Measurements from ENCODE around the gene POLR1F.
"Not testable (repeated sequence)": the region's sequence is repeated elsewhere in the genome, so short reads cannot be mapped to it uniquely, and the experiment has no call there.

POLR1F gene, protein sequence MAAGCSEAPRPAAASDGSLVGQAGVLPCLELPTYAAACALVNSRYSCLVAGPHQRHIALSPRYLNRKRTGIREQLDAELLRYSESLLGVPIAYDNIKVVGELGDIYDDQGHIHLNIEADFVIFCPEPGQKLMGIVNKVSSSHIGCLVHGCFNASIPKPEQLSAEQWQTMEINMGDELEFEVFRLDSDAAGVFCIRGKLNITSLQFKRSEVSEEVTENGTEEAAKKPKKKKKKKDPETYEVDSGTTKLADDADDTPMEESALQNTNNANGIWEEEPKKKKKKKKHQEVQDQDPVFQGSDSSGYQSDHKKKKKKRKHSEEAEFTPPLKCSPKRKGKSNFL

DNA sequence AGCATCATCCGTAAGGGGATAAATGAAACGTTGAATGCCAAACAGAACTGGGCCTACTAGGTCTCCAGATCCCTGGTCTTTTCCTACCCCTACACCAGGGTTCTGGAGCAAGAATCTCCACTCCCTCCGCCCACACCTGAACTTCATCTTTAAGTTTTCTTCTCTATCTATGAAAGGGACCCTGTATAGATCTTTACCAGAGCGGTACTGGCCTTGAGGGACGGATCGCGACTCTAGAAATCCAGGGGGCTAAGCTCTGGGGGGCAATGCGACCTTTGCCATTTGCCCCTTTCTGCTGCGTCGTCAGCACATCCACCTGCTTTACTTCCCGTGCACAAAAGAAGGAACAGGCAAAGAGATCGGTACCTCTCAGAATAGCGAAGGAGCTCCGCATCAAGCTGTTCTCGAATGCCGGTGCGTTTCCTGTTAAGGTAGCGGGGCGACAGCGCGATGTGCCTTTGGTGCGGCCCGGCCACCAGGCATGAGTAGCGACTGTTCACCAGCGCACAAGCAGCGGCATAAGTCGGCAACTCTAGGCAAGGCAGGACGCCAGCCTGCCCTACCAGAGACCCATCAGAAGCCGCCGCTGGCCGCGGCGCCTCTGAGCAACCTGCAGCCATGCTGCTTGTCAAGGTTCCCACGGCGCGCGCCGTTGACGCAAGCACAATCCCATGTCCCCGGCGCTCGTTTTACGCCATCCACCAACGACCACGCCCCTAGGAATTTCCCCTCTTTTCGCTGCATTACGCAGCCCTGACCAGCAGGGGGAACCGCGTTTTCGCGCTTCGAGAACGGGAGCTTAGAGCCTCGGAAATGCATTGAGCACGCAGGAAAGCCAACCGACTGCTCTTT lies at the start of gene POLR1F:
Gene POLR1F, minus strand, starts transcription at position 641 of the 852 bp plus-strand sequence. Its CDS starts 21 bp downstream, at position 620.
- DNase-seq (ENCODE audit: low spot score), result peak; percentile 95

DNA sequence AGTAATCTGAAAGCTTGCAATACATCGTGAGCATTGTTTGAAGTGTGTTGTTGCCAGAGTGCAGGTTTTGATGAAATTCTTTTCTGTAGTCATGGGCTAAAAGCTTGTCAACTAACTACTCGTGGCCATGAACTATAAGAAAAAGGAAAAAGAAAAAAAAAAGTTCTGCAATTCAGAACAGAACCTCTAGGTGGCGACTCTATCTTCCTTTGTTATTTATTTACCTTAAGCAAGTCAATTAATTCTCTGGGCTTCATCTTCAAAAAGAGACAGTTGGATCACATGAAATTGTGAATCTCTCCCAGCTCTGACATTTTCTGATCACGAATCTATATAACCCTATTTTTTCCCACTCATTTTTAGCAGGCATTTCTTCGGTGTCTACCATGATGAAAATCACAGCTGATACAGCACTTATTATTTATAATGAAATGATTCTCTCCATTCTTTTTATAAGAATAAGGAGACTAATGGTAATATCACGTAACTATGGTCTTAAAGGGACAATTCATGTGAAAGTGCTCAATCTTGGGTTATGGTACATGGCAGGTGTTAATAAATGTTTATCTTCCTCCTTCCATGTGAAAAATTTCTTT lies 45.8 kb upstream of the POLR1F start:
- peak; percentile 76 for DNase-seq (ENCODE audit: low spot score)

DNA sequence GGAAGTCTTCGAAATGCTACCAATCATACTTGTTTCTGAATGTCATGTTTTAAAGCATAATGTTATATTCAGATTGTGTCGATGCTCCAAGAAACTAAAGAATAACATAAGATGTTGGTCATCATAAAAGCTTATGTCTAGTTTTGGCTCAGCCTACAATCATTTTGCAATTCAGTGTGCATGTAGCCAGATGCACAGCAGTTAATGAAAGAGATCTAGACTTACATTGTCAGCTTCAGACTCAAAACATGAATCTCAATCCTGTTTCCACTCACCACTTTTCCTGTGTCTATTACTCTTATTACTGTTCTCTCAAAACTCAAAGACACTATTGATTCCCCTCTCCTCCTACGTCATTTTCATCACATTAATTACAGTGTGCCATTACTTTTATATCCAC lies 43.2 kb upstream of the POLR1F start:
- DNase-seq (ENCODE audit: low spot score), result no peak

DNA sequence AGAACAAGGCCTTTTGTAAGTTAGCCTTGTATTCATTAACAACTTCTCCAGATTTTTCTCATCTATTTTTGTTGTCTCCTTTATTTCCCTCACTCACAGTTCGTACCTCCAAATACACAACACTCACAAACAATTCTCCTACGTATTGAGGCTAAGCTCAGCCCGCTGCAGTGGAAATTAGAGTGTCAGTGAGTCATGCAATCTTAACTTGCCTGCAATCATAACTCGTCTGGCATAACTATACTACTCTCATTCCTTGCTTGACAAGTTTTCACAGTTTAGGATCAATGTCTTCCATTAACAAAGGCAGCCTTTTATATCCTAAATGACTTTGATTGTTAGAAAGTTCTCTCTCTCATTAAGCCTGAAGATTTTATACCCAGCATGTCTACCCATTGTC lies 40.8 kb upstream of the POLR1F start:
- peak; percentile 48 for DNase-seq (ENCODE audit: low spot score)

DNA sequence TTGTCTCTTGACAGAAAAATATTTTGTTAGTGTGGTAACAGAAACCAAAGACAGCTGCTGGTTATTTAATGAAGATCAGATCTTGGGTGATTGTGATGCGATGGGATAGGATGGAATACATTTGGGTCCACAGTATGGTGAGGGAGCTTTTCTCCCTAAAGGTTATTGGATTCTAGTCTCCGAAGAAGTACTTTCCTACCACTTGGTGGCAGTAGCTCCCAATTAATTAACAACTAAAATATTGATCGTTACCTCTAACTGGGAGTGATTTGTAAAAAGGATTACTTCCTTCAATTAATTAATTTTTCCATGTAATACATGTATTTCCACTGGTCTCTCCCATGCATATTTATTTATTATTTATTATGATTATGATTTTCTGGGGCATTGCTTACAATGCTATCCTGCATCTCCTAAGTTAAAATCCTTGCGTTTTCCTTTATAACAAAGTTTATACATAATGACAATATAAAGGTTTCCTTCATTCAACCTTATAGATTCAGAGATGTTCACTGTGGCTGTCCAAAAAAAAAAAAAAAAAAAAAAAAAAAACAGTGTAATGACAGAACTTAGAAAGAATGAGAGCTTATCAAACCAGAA lies 39.0 kb upstream of the POLR1F start:
- peak; percentile 65 for DNase-seq (ENCODE audit: low spot score)

DNA sequence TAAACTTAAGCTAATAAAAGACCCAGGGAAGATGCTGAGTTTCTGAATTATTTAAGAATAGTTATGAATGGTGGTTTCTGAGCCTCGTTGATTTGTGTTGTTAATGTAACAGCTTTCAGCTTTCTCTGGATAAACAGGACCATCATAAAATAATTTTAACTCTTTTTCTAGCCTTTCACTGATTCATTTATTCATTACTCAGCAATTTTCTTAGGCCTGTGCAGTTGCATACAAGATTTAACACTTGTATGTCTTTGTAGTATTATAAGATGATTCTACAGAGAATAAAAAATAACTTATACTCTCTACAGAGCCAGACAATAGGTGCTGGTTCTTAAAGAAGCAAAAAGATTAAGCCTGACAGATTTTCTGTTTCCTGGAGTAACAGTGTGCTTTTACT lies 35.2 kb upstream of the POLR1F start:
- no peak for DNase-seq (ENCODE audit: low spot score)

DNA sequence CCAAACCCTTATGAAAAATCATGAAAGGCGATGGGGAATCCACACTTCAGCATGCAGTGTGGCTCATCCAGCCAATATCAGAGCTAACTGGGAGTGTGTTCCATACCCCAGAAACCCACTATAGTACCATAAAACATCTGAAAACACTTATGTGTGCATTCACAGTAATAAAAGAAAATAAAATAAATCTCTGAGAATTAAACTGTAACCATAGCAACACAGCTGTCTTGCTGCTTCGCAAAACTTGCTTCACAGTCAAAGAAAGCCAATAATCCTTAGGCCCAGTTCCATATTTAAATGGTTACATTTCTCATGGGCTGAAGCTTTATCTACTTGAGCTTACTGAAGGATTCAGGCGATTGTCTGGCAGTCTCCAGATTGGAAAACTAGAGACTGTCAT lies 19.9 kb upstream of the POLR1F start:
- DNase-seq (ENCODE audit: low spot score), result no peak

DNA sequence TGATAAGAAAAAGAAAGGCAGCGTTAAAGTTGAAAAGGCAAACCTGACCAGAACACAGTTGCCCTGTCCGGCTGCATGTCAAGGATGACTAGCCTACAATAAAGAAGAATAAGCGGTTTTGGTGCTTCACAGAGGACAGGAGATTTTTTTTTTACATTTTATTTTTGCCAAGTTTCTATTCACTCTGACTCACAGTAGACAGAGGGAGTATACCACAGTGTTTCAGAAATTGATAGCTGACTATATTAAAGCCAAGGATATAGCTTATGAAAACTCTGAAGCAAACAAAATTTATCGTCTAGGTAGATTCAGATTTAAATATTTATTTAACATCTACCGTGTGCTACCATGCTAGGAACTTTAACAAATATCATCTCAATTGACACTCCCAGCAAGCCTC lies 16.9 kb upstream of the POLR1F start:
- no peak for DNase-seq (ENCODE audit: low spot score)

DNA sequence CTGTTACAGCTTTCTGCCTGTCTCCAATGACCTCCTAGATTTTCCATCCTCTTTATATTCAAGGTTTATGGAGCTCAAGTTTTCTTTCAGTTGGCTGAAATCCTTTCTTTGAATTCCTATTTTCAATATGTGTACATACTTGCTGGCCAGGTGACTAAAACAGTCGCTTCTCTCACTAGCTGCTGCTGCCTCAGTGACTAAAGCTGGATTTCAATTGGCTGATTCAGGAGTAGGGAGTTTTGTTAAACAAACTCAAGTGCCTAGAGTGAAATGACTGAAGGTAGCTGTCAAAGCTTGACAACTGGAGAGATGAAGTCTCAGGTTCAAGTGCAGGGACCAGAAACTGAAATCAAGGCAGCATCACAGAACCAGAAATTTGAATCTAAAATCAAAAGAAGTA lies 6.7 kb upstream of the POLR1F start:
- DNase-seq (ENCODE audit: low spot score), result peak; percentile 16

DNA sequence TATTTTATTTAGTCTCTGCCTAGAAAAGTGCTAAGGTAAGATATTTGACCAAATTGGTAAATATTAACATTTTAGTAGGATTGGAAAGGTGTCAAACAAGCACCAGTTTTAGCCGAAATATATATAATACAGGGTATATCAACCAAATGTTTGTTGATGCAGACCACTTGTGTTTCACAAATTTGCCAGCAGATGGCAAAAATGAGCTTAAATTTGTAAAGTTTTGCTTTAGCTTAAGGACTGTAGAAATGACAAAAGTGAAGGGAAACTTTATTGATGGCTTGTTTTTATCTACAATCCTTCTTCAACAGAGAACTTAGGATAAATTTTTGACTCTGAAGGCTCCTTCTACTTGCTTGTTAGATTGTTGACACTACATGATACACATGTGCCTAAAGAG lies 4.8 kb upstream of the POLR1F start:
- DNase-seq (ENCODE audit: low spot score), result peak; percentile 61

DNA sequence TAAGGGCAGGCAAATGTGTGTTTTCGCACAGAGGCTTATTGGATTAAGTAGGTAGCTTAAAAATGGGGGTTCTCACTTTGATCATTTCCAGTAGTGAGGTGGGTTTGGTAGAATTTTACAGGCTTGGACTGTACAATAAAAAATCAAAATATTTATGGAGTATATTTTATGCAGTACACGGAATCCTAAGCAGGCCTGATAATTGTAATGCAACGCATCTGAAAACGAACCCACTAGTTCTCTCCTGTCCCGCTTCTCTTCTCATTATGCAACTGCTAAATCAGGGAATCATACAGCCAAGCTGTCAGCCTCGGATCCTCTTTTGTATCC lies 377 bp upstream of the POLR1F start:
- no peak for DNase-seq (ENCODE audit: low spot score)

DNA sequence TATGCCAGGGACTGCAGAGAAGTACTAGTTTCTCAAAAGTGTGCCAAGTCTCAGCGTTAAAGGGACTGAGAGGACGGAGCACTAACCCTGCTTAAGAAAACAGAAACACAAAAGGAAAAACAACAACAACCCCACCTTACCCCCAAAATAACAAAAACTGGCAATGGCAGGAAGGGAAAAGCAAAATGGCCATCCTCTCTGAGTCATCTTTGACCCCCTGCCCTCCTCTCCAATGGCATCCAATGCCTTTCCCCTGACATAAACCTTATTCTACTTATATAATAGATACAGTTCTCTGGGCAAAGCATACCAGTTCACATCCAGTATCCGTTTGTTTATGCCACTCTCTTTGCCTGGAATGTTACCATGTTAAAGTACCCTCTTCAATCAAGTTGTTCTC lies 1.6 kb downstream of the POLR1F start:
- DNase-seq (ENCODE audit: low spot score), result peak; percentile 4

DNA sequence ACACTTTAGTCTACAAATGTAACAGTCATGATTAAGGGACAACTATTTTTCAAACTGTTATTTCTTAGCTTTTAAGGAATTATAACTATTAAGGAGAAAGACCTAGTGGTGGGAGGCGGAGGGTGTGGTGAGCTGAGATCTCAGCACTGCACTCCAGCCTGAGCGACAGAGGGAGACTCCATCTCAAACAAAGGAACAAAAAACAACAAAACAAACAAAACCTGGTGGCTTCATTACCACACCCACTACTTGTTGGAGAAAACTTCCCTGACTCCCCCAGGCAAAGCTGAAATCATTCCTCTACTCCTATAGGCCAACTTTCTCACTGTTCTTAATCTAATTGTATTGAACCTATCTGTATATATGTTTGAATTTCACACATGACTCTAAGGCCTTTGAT lies 3.2 kb downstream of the POLR1F start:
- no peak for DNase-seq (ENCODE audit: low spot score)

DNA sequence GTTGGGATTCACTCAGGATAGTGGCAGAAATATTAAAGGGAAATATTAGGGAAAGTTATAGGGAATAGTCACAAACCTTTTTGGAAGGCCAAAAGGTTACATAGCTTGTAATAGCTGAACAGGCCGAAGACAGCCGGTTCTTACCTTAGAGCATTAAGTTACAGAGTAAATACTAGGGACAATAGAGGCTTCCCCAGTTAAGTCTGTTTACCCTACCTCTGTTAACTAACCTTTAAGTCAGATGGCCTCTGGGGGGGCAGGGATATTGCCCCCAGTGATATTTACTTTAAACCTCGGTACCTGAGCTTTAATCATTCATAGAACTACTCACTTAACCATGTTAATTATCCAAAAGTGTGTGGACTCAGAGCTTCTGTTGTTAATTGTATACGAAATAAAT lies 7.4 kb downstream of the POLR1F start:
- DNase-seq (ENCODE audit: low spot score), result no peak

DNA sequence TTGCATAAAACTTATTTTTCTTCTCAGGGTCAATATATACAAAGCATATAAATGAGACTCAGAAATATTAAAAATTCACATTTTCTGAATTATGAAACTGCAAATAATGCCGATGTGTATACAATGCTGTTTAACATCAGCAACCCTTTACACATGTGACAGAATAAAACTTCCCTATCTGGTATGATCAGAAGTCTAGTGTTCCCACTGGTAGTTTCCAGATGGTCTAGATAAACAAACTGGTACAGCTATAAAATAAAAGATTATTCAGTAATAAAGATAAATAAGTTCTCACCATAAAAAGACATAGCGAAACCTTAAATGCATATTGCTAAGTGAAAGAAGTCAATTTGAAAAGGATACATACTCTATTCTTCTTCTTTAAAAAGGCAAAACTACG lies 7.9 kb downstream of the POLR1F start:
- DNase-seq (ENCODE audit: low spot score), result no peak

DNA sequence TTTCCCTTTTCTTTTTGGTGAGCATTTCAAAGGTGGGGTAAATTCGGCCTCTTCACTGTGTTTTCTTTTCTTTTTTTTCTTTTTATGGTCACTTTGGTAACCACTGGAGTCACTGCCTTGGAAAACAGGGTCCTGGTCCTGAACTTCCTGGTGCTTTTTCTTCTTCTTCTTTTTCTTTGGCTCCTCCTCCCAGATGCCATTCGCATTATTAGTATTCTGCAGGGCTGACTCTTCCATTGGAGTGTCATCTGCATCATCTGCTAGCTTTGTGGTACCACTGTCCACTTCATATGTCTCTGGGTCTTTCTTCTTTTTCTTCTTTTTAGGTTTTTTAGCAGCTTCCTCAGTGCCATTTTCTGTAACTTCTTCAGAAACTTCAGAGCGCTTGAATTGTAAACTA lies 10.5 kb downstream of the POLR1F start:
- DNase-seq (ENCODE audit: low spot score), result peak; percentile 59

DNA sequence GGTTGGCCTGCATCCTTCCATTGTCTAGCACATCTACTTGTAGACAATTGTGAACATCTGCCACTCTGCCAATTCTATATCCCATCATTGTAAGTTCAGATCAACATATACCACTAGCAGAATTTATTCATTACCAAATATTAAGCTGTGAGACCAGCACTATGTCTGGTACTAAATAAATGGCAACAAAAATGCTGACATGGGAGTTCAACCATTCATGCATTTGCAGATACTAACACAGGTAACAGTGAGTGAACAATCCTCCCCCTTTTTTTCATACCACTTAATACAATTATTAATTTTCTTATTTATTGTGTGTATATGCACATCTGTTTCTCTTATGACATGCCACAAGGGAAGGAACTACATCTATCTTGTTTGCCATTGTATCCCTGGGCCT lies 11.9 kb downstream of the POLR1F start:
- DNase-seq (ENCODE audit: low spot score), result no peak

DNA sequence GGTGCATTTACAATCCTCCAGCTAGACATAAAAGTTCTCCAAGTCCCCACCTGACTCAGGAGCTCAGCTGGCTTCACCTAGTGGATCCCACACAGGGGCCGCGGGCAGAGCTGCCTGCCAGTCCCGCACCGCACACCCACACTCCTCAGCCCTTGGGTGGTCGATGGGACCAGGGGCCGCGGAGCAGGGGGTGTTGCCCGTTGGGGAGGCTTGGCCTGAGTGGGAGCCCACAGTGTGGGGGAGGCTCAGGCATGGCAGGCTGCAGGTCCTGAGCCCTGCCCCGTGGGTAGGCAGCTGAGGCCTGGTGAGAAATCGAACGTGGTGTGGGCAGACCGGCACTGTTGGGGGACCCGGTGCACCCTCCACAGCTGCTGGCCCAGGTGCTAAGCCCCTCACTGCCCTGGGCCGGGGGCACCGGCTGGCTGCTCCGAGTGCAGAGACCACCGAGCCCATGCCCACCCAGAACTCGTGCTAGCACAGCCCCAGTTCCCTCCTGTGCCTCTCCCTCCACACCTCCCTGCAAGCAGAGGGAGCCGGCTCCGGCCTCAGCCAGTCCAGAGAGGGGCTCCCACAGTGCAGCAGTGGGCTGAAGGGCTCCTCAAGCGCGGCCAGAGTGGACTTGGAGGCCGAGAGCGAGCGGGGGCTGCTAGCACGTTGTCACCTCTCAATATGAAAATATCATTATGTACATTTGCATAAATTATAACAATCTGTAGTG lies 16.6 kb downstream of the POLR1F start:
- no peak for DNase-seq (ENCODE audit: low spot score)

DNA sequence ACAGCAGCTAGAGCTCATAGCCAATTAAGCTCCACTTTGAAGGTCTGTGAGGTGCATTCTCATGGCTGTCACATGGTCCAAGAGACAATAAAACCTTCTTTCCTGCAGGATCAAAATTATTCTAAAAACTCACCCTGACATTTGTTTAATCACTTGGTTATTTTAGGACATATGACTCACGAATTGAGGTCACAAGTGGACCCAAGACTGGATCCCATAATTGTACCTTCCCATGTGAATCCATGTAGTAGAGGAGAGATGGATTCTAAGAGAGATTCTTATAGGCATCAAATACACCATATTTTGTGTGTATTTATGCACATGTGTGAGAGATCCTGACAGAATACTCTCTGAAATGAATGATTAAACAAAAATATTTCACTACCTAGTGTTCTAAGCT lies 18.1 kb downstream of the POLR1F start:
- no peak for DNase-seq (ENCODE audit: low spot score)

DNA sequence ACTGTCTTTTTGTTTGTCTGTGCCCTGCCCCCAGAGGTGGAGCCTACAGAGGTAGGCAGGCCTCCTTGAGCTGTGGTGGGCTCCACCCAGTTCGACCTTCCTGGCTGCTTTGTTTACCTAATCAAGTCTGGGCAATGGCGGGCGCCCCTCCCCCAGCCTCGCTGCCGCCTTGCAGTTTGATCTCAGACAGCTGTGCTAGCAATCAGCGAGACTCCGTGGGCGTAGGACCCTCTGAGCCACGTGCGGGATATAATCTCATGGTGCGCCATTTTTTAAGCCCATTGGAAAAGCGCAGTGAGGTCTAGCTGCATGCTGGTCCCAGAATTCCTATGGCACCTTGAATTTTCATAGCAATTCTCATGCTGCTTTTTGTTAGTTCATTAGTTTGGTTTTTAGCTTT lies 19.7 kb downstream of the POLR1F start:
- not testable (repeated sequence) for DNase-seq (ENCODE audit: low spot score)

DNA sequence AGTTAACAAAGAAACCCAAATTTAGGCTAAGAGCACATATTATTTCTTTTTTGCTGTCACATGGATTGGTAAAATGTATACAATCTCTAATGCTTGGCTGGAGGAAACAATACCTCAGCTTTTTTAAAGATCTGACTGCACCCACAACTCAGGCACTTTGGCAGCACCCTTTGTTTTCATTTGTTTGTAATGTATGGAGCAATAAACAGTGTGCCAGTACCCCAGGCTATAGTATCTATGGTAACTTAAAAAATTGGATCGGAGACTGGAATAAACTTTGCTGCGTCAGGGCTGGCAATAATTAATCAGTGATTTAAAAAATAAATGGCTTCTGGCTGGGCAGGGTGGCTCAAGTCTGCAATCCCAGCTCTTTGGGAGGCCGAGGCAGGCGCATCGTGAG lies 27.2 kb downstream of the POLR1F start:
- DNase-seq (ENCODE audit: low spot score), result no peak

DNA sequence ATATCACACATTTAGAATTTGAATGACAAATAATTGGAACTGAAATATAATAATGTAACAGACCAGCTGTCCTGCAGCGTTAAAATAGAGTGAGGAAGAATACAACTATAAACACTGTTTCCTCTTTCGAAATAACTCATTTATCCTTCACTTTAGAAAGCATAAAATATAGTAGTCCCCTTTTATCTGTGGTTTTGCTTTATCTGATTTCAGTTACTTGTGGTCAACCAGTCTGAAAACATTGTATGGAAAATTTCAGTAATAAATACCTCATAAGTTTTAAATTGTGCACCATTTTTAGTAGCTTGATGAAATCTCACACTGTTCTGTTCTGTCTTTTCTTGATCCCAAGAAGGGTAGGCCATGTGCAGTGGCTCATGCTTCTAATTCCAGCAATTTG lies 31.7 kb downstream of the POLR1F start:
- DNase-seq (ENCODE audit: low spot score), result no peak

Measured in kidney tubule cell (primary cell).